MM.1S (cell line): ENCODE measurements around the gene IGFBP5.

ENCODE experiments used
- EZH2 ChIP-seq: fragments of 300-600 bp; sonication (generic); optimal IDR thresholded peaks from 2 replicates; pipeline ENCODE3; 2017; ENCODE audit warnings: low read depth, mild to moderate bottlenecking, antibody characterized with exemption, low read length, mixed read lengths
- EZH2phosphoT487 ChIP-seq: fragments of 300-600 bp; sonication (generic); IDR thresholded peaks from 2 replicates; pipeline ENCODE4 v1.6.1; 2018; ENCODE audit warnings: antibody characterized with exemption, low read length
- TF ChIP-seq, protein P1 (sequence below): fragments of 300-600 bp; sonication (generic); IDR thresholded peaks from 2 replicates; pipeline ENCODE4 v1.5.1; 2016; ENCODE audit warnings: antibody characterized with exemption, low read length, mixed read lengths

DNA sequence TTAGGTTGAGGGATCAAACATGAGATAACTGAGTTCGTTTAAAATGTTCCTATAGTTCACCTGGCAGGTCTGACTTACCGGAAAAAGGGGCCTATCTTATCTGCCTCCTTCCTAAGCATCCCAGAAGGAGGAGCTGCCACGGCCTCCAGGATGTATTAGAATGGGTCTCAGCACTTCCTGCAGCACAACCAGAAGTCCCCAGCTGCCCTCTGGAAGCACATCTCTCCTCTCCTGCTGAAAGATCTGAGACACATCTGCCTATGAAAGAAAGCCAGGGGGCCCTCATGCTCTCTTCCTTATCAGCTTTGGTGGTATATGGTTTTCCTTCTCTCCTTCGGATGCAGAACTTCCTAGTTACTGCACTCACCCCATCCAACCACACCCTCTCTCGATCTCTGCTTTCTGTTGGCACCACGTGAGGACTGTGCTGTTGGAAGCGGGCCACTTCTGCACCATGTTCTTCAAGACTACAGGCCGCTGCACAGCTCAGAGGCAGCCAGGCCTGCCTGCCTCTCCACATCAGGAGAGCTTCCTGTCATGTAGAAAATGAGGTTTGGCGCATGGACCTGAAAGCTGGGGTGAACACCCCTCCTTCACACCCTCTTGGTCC is 6.5 kb downstream of the IGFBP5 start:
- TF ChIP-seq, protein P1, sequence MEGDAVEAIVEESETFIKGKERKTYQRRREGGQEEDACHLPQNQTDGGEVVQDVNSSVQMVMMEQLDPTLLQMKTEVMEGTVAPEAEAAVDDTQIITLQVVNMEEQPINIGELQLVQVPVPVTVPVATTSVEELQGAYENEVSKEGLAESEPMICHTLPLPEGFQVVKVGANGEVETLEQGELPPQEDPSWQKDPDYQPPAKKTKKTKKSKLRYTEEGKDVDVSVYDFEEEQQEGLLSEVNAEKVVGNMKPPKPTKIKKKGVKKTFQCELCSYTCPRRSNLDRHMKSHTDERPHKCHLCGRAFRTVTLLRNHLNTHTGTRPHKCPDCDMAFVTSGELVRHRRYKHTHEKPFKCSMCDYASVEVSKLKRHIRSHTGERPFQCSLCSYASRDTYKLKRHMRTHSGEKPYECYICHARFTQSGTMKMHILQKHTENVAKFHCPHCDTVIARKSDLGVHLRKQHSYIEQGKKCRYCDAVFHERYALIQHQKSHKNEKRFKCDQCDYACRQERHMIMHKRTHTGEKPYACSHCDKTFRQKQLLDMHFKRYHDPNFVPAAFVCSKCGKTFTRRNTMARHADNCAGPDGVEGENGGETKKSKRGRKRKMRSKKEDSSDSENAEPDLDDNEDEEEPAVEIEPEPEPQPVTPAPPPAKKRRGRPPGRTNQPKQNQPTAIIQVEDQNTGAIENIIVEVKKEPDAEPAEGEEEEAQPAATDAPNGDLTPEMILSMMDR = no peak
- TF ChIP-seq EZH2phosphoT487 (no peak), EZH2 (no peak)
